ENCODE results near the gene ZNF786. TPM values are rescaled to one million over a fixed set of nuclear protein-coding genes. Genes with fewer than 3 reads are reported as not detected.
A peak's percentile ranks its signal among the peaks of the same experiment; 100 is the strongest.

ZNF786 gene
- total and polyA plus RNA-seq, 10 of the 15 experiments (the other 5 are each of a cell fraction or from before 2014, with no cell fraction given), result 0.47 to 7.0 (median 4.2) TPM

GRCh38 chr7:149020483-149020882, 70.0 kb downstream of the ZNF786 start (continued):
- TF ChIP-seq ZBTB11 (CRISPR knock-in tag; IDR thresholded peaks at IDR 0.05), result no peak
- no peak for TF ChIP-seq SMARCA5 (IDR thresholded peaks at IDR 0.05)
- no peak for TF ChIP-seq REST (IDR thresholded peaks at IDR 0.05; ENCODE audit: low read depth, low read length)
- no peak for TF ChIP-seq TCF7 (IDR thresholded peaks at IDR 0.05; ENCODE audit: borderline replicate concordance)
- TF ChIP-seq IKZF2 (IDR thresholded peaks at IDR 0.05), result no peak
- no peak for TF ChIP-seq MEF2B (IDR thresholded peaks at IDR 0.05; ENCODE audit: partially characterized antibody, poor library complexity, severe bottlenecking)
- no peak for TF ChIP-seq NFYA (IDR thresholded peaks at IDR 0.05; ENCODE audit: borderline replicate concordance, low read depth, low read length)
- no peak for TF ChIP-seq SIX5 (IDR thresholded peaks at IDR 0.05; ENCODE audit: low read depth, low read length, severe bottlenecking)
- TF ChIP-seq USF2 (IDR thresholded peaks at IDR 0.05; ENCODE audit: borderline replicate concordance, low read depth, low read length), result no peak
- TF ChIP-seq CHD4 (IDR thresholded peaks at IDR 0.05), result no peak
- TF ChIP-seq ZNF217 (IDR thresholded peaks at IDR 0.05), result no peak

Small RNA genes lying within 50 kb of the gene (small RNA-seq; reads per million reads assigned to genes)
- gene COX6B1P1 (not detected), gene RN7SL521P (0.39 reads per million, percentile 3 among the genes with 10 or more reads in this experiment), gene RNU6-650P (not detected)

Other genes starting within 250 kb of the ZNF786 start
- gene EZH2, start 206.4 kb downstream of the ZNF786 start, total RNA-seq (2014; rRNA removed), result 25.5 and 28.8 TPM in 2 replicates
- 29.5 and 31.6 TPM in 2 replicates for gene EZH2, start 206.4 kb downstream of the ZNF786 start, total RNA-seq (2014; rRNA removed; fragmentation: Illumina TruSeq; extraction: Trizol)
- 34.4 and 37.9 TPM in 2 replicates for gene EZH2, start 206.4 kb downstream of the ZNF786 start, total RNA-seq (2021)
- 69.6 and 85.0 TPM in 2 replicates for gene EZH2, start 206.4 kb downstream of the ZNF786 start, polyA plus RNA-seq (2011; rRNA removed)
- gene EZH2, start 206.4 kb downstream of the ZNF786 start, polyA plus RNA-seq (2014; fragmentation: Illumina TruSeq; extraction: Trizol), result 51.0 and 60.9 TPM in 2 replicates
- gene EZH2, start 206.4 kb downstream of the ZNF786 start, polyA plus RNA-seq (2014; fragmentation: Nextera tagmentation; extraction: Ambion mirVana), result 10 to 100 TPM; 19.4 to 20.2 TPM
- gene EZH2, start 206.4 kb downstream of the ZNF786 start, polyA plus RNA-seq (2014; rRNA removed), result 39.1 and 43.7 TPM in 2 replicates
- 10 to 100 TPM; 48.3 to 49.4 TPM for gene EZH2, start 206.4 kb downstream of the ZNF786 start, polyA plus RNA-seq (2016; fragmentation: Nextera tagmentation; extraction: Ambion mirVana)
- 118 and 123 TPM in 2 replicates for gene PDIA4, start 62.2 kb downstream of the ZNF786 start, total RNA-seq (2014; rRNA removed)
- gene PDIA4, start 62.2 kb downstream of the ZNF786 start, total RNA-seq (2014; rRNA removed; fragmentation: Illumina TruSeq; extraction: Trizol), result 75.7 and 86.8 TPM in 2 replicates
- gene PDIA4, start 62.2 kb downstream of the ZNF786 start, total RNA-seq (2021), result 119 and 134 TPM in 2 replicates
- gene PDIA4, start 62.2 kb downstream of the ZNF786 start, polyA plus RNA-seq (2011; rRNA removed), result 77.6 and 81.6 TPM in 2 replicates
- 79.4 and 104 TPM in 2 replicates for gene PDIA4, start 62.2 kb downstream of the ZNF786 start, polyA plus RNA-seq (2014; fragmentation: Illumina TruSeq; extraction: Trizol)
- gene PDIA4, start 62.2 kb downstream of the ZNF786 start, polyA plus RNA-seq (2014; fragmentation: Nextera tagmentation; extraction: Ambion mirVana), result 10 to 100 TPM in 1 of 2 experiments, 1 to 10 TPM in 1; 7.1 to 13.4 TPM
- 108 and 115 TPM in 2 replicates for gene PDIA4, start 62.2 kb downstream of the ZNF786 start, polyA plus RNA-seq (2014; rRNA removed)
- gene PDIA4, start 62.2 kb downstream of the ZNF786 start, polyA plus RNA-seq (2016; fragmentation: Nextera tagmentation; extraction: Ambion mirVana), result 100 to 1,000 TPM; 284 to 306 TPM
- gene ZNF425, start 35.6 kb upstream of the ZNF786 start, total RNA-seq (2014; rRNA removed), result 0.79 and 1.0 TPM in 2 replicates
- 0.88 and 1.2 TPM in 2 replicates for gene ZNF425, start 35.6 kb upstream of the ZNF786 start, total RNA-seq (2014; rRNA removed; fragmentation: Illumina TruSeq; extraction: Trizol)
- 0.69 and 1.6 TPM in 2 replicates for gene ZNF425, start 35.6 kb upstream of the ZNF786 start, total RNA-seq (2021)
- 0.53 and 0.95 TPM in 2 replicates for gene ZNF425, start 35.6 kb upstream of the ZNF786 start, polyA plus RNA-seq (2011; rRNA removed)
- 0.25 and 1.0 TPM in 2 replicates for gene ZNF425, start 35.6 kb upstream of the ZNF786 start, polyA plus RNA-seq (2014; fragmentation: Illumina TruSeq; extraction: Trizol)
- gene ZNF425, start 35.6 kb upstream of the ZNF786 start, polyA plus RNA-seq (2014; fragmentation: Nextera tagmentation; extraction: Ambion mirVana), result under 1 TPM; 0.19 to 0.20 TPM
- 0.41 and 0.99 TPM in 2 replicates for gene ZNF425, start 35.6 kb upstream of the ZNF786 start, polyA plus RNA-seq (2014; rRNA removed)
- 1 to 10 TPM; 1.8 TPM for gene ZNF425, start 35.6 kb upstream of the ZNF786 start, polyA plus RNA-seq (2016; fragmentation: Nextera tagmentation; extraction: Ambion mirVana)
- 9.8 and 13.6 TPM in 2 replicates for gene ZNF398, start 56.7 kb upstream of the ZNF786 start, total RNA-seq (2014; rRNA removed)
- gene ZNF398, start 56.7 kb upstream of the ZNF786 start, total RNA-seq (2014; rRNA removed; fragmentation: Illumina TruSeq; extraction: Trizol), result 9.3 and 9.5 TPM in 2 replicates
- 12.9 and 15.3 TPM in 2 replicates for gene ZNF398, start 56.7 kb upstream of the ZNF786 start, total RNA-seq (2021)
- gene ZNF398, start 56.7 kb upstream of the ZNF786 start, polyA plus RNA-seq (2011; rRNA removed), result 4.1 and 8.1 TPM in 2 replicates
- gene ZNF398, start 56.7 kb upstream of the ZNF786 start, polyA plus RNA-seq (2014; fragmentation: Illumina TruSeq; extraction: Trizol), result 8.3 and 10.4 TPM in 2 replicates
- gene ZNF398, start 56.7 kb upstream of the ZNF786 start, polyA plus RNA-seq (2014; fragmentation: Nextera tagmentation; extraction: Ambion mirVana), result 1 to 10 TPM; 2.3 to 2.5 TPM
- 7.8 and 9.3 TPM in 2 replicates for gene ZNF398, start 56.7 kb upstream of the ZNF786 start, polyA plus RNA-seq (2014; rRNA removed)
- gene ZNF398, start 56.7 kb upstream of the ZNF786 start, polyA plus RNA-seq (2016; fragmentation: Nextera tagmentation; extraction: Ambion mirVana), result 10 to 100 TPM; 10.6 to 10.9 TPM
- gene ZNF282, start 104.8 kb upstream of the ZNF786 start, total RNA-seq (2014; rRNA removed), result 14.2 and 15.2 TPM in 2 replicates
- gene ZNF282, start 104.8 kb upstream of the ZNF786 start, total RNA-seq (2014; rRNA removed; fragmentation: Illumina TruSeq; extraction: Trizol), result 8.3 and 8.4 TPM in 2 replicates
- 28.4 and 30.9 TPM in 2 replicates for gene ZNF282, start 104.8 kb upstream of the ZNF786 start, total RNA-seq (2021)
- gene ZNF282, start 104.8 kb upstream of the ZNF786 start, polyA plus RNA-seq (2011; rRNA removed), result 6.5 and 14.3 TPM in 2 replicates
- 2.7 and 7.8 TPM in 2 replicates for gene ZNF282, start 104.8 kb upstream of the ZNF786 start, polyA plus RNA-seq (2014; fragmentation: Illumina TruSeq; extraction: Trizol)
- gene ZNF282, start 104.8 kb upstream of the ZNF786 start, polyA plus RNA-seq (2014; fragmentation: Nextera tagmentation; extraction: Ambion mirVana), result under 1 TPM; 0.35 to 0.84 TPM
- 18.2 and 28.3 TPM in 2 replicates for gene ZNF282, start 104.8 kb upstream of the ZNF786 start, polyA plus RNA-seq (2014; rRNA removed)
- gene ZNF282, start 104.8 kb upstream of the ZNF786 start, polyA plus RNA-seq (2016; fragmentation: Nextera tagmentation; extraction: Ambion mirVana), result 1 to 10 TPM; 2.2 to 2.5 TPM
- gene ZNF212, start 148.9 kb upstream of the ZNF786 start, total RNA-seq (2014; rRNA removed), result 4.6 and 5.6 TPM in 2 replicates
- gene ZNF212, start 148.9 kb upstream of the ZNF786 start, total RNA-seq (2014; rRNA removed; fragmentation: Illumina TruSeq; extraction: Trizol), result 4.4 TPM in 2 replicates
- 9.4 and 11.6 TPM in 2 replicates for gene ZNF212, start 148.9 kb upstream of the ZNF786 start, total RNA-seq (2021)
- 3.1 and 3.7 TPM in 2 replicates for gene ZNF212, start 148.9 kb upstream of the ZNF786 start, polyA plus RNA-seq (2011; rRNA removed)
- gene ZNF212, start 148.9 kb upstream of the ZNF786 start, polyA plus RNA-seq (2014; fragmentation: Illumina TruSeq; extraction: Trizol), result 3.3 and 5.7 TPM in 2 replicates
- 1 to 10 TPM; 1.2 to 2.1 TPM for gene ZNF212, start 148.9 kb upstream of the ZNF786 start, polyA plus RNA-seq (2014; fragmentation: Nextera tagmentation; extraction: Ambion mirVana)
- gene ZNF212, start 148.9 kb upstream of the ZNF786 start, polyA plus RNA-seq (2014; rRNA removed), result 5.1 and 6.1 TPM in 2 replicates
- gene ZNF212, start 148.9 kb upstream of the ZNF786 start, polyA plus RNA-seq (2016; fragmentation: Nextera tagmentation; extraction: Ambion mirVana), result 1 to 10 TPM; 8.7 to 9.6 TPM
- 9.9 and 10.5 TPM in 2 replicates for gene ZNF783, start 171.5 kb upstream of the ZNF786 start, total RNA-seq (2014; rRNA removed)
- 5.6 and 6.1 TPM in 2 replicates for gene ZNF783, start 171.5 kb upstream of the ZNF786 start, total RNA-seq (2014; rRNA removed; fragmentation: Illumina TruSeq; extraction: Trizol)
- 12.9 and 14.4 TPM in 2 replicates for gene ZNF783, start 171.5 kb upstream of the ZNF786 start, total RNA-seq (2021)
- 6.2 and 8.0 TPM in 2 replicates for gene ZNF783, start 171.5 kb upstream of the ZNF786 start, polyA plus RNA-seq (2011; rRNA removed)
- 6.5 and 7.0 TPM in 2 replicates for gene ZNF783, start 171.5 kb upstream of the ZNF786 start, polyA plus RNA-seq (2014; fragmentation: Illumina TruSeq; extraction: Trizol)
- gene ZNF783, start 171.5 kb upstream of the ZNF786 start, polyA plus RNA-seq (2014; fragmentation: Nextera tagmentation; extraction: Ambion mirVana), result 1 to 10 TPM; 2.0 to 2.8 TPM
- 11.1 and 11.8 TPM in 2 replicates for gene ZNF783, start 171.5 kb upstream of the ZNF786 start, polyA plus RNA-seq (2014; rRNA removed)
- 1 to 10 TPM; 5.7 TPM for gene ZNF783, start 171.5 kb upstream of the ZNF786 start, polyA plus RNA-seq (2016; fragmentation: Nextera tagmentation; extraction: Ambion mirVana)